ENCODE results near the gene TBC1D21. TPM values are rescaled to one million over a fixed set of nuclear protein-coding genes. Genes with fewer than 3 reads are reported as not detected.

TBC1D21 gene
- total RNA-seq, 1 donor from 2014 or later = not detected

GRCh38 chr15:73889053-73889761 lies 15.8 kb downstream of the TBC1D21 start:
- H3K27me3 ChIP-seq = no peaks in the 10 kb centered on the region
- H3K27ac Mint-ChIP-seq = no peak overlapping the region
- H3K4me3 Mint-ChIP-seq = no peak overlapping the region
- H3K9me3 ChIP-seq (ENCODE audit: low read depth) = no peaks in the 10 kb centered on the region
- H3K79me2 ChIP-seq (ENCODE audit: low read depth) = no peaks in the 10 kb centered on the region
- H2AFZ ChIP-seq (replicated peaks) = no peak overlapping the region
- no peak overlapping the region for H3K4me3 ChIP-seq
- peaks cover 2% of the 10 kb centered on the region for H3K27me3 Mint-ChIP-seq (ENCODE audit: insufficient read depth, low read depth)
- H3K4me1 Mint-ChIP-seq = peaks cover 8% of the 10 kb centered on the region
- H3K36me3 Mint-ChIP-seq = no peaks in the 10 kb centered on the region
- no peak overlapping the region for H3K9ac ChIP-seq
- H3K4me2 ChIP-seq = no peak overlapping the region
- no peaks in the 10 kb centered on the region for H3K36me3 ChIP-seq
- no peaks in the 10 kb centered on the region for H4K20me1 ChIP-seq (ENCODE audit: low read depth)
- H3K27ac ChIP-seq = no peak overlapping the region
- no peaks in the 10 kb centered on the region for H3K4me1 ChIP-seq
- no peak for DNase-seq (ENCODE audit: low spot score)
- H3F3A ChIP-seq (ENCODE audit: low read depth) = no peaks in the 10 kb centered on the region
- no peak for TF ChIP-seq CTCF (IDR thresholded peaks at IDR 0.05)
- no peak for TF ChIP-seq EZH2 (IDR thresholded peaks at IDR 0.05)
- TF ChIP-seq EZH2phosphoT487 (IDR thresholded peaks at IDR 0.05) = no peak
- H3K9me3 Mint-ChIP-seq = peaks cover 7% of the 10 kb centered on the region

GRCh38 chr15:73889762-73890124 lies 16.4 kb downstream of the TBC1D21 start:
- Histone ChIP-seq H2AFZ (replicated peaks) (no peak overlapping the region), H3K4me2 (no peak overlapping the region), H3K27ac (no peak overlapping the region), H3K27me3 (no peaks in the 10 kb centered on the region), H3K9me3 (ENCODE audit: low read depth) (no peaks in the 10 kb centered on the region), H3K4me3 (no peak overlapping the region), H3K9ac (no peak overlapping the region), H4K20me1 (ENCODE audit: low read depth) (no peaks in the 10 kb centered on the region), H3K36me3 (no peaks in the 10 kb centered on the region), H3F3A (ENCODE audit: low read depth) (no peaks in the 10 kb centered on the region), H3K79me2 (ENCODE audit: low read depth) (no peaks in the 10 kb centered on the region), H3K4me1 (no peaks in the 10 kb centered on the region)
- Mint-ChIP-seq H3K27me3 (ENCODE audit: insufficient read depth, low read depth) (peaks cover 2% of the 10 kb centered on the region), H3K36me3 (no peaks in the 10 kb centered on the region), H3K27ac (peak overlapping the region; percentile 33), H3K4me1 (peaks cover 8% of the 10 kb centered on the region), H3K9me3 (peaks cover 7% of the 10 kb centered on the region), H3K4me3 (peak overlapping the region; percentile 19)
- DNase-seq (ENCODE audit: low spot score) = no peak
- TF ChIP-seq CTCF (IDR thresholded peaks at IDR 0.05) = no peak
- no peak for TF ChIP-seq EZH2 (IDR thresholded peaks at IDR 0.05)
- TF ChIP-seq EZH2phosphoT487 (IDR thresholded peaks at IDR 0.05) = no peak

GRCh38 chr15:73891328-73892315 lies 18.3 kb downstream of the TBC1D21 start:
- Mint-ChIP-seq H3K36me3 (no peaks in the 10 kb centered on the region), H3K4me3 (no peak overlapping the region), H3K9me3 (peaks cover 4% of the 10 kb centered on the region), H3K27me3 (ENCODE audit: insufficient read depth, low read depth) (peaks cover 6% of the 10 kb centered on the region), H3K27ac (no peak overlapping the region), H3K4me1 (peaks cover 8% of the 10 kb centered on the region)
- H3K27ac ChIP-seq = no peak overlapping the region
- no peak overlapping the region for H3K4me3 ChIP-seq
- H4K20me1 ChIP-seq (ENCODE audit: low read depth) = no peaks in the 10 kb centered on the region
- H3K9me3 ChIP-seq (ENCODE audit: low read depth) = no peaks in the 10 kb centered on the region
- no peak for DNase-seq (ENCODE audit: low spot score)
- no peak for TF ChIP-seq CTCF (IDR thresholded peaks at IDR 0.05)
- no peak for TF ChIP-seq EZH2phosphoT487 (IDR thresholded peaks at IDR 0.05)
- TF ChIP-seq EZH2 (IDR thresholded peaks at IDR 0.05) = no peak
- no peak overlapping the region for H3K4me2 ChIP-seq
- no peak overlapping the region for H2AFZ ChIP-seq (replicated peaks)
- H3K9ac ChIP-seq = no peak overlapping the region
- H3K27me3 ChIP-seq = no peaks in the 10 kb centered on the region
- no peaks in the 10 kb centered on the region for H3K79me2 ChIP-seq (ENCODE audit: low read depth)
- H3F3A ChIP-seq (ENCODE audit: low read depth) = no peaks in the 10 kb centered on the region
- no peaks in the 10 kb centered on the region for H3K4me1 ChIP-seq
- H3K36me3 ChIP-seq = no peaks in the 10 kb centered on the region

All from neural progenitor cell (in vitro differentiated cells).